Measurements from ENCODE around the gene ATXN7L2.

- TF ChIP-seq MYC (IDR thresholded peaks at IDR 0.05; ENCODE audit: low read depth, low read length), result no peak
- TF ChIP-seq POLR2A (IDR thresholded peaks at IDR 0.05; ENCODE audit: extremely low read depth, insufficient read length), result no peak
These were observed 6.9 kb upstream of the ATXN7L2 start for GRCh38 chr1:109476825-109477224.
